Measurements from ENCODE around the gene NBPF1.
"Not testable (repeated sequence)": the region's sequence is repeated elsewhere in the genome, so short reads cannot be mapped to it uniquely, and the experiment has no call there.

Gene NBPF1

DNA sequence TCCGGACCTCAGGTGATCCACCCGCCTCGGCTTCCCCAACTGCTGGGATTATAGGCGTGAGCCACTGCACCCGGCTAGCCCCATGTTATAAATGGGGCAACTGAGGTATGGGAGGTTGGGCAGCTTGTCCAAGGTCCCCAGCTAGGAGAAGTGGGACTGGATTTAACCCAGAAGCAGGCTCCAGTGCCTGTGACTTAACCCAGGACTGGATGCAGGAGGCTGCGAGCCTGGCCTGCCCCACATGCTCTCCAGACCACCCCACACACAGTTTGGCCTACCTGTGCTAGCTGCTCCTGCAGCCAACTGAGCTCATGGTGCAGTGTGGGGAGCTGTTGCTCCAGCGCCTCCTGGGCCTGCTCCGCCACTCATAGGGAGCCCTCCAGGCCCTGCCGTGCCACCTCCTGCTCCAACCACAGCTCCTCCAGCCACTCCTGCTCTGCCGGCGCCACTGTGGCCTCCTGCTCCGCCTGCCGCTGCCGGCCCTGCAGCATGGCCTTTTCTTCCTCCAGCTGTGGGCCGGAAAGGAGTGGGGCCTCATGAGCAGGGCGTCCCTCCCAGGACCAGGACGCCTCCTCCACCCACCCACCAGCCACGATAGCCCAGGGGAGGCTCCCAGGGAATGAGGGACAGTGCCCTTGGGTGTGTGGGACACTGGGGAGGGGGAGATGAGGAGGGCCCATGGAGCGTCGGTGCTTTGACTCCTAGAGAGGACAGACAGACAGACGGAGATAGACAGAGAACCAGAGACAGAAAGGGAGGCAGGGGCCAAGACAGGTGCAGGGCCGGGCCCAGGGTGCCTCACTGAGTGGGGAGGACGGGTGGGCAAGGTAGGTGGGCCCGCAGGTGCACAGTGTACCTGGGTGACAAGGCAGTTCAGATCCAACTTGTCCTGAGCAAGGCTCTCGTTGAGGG is 12.4 kb upstream of the NBPF1 start:
- no peak overlapping the region for H3K27ac ChIP-seq (ENCODE audit: low read length)
- H3K4me1 ChIP-seq (ENCODE audit: insufficient read depth, low read length), result no peaks in the 10 kb centered on the region
- no peaks in the 10 kb centered on the region for H3K27me3 ChIP-seq (ENCODE audit: insufficient read depth, low read length)
- no peak overlapping the region for H3K9ac ChIP-seq (ENCODE audit: low read depth, low read length)
- peaks cover 48% of the 10 kb centered on the region for H3K36me3 ChIP-seq (ENCODE audit: insufficient read depth, low read depth, low read length)
- H3K9me3 ChIP-seq (ENCODE audit: insufficient read depth, low read depth, low read length), result no peaks in the 10 kb centered on the region
- H3K4me3 ChIP-seq (ENCODE audit: low read length), result no peak overlapping the region

DNA sequence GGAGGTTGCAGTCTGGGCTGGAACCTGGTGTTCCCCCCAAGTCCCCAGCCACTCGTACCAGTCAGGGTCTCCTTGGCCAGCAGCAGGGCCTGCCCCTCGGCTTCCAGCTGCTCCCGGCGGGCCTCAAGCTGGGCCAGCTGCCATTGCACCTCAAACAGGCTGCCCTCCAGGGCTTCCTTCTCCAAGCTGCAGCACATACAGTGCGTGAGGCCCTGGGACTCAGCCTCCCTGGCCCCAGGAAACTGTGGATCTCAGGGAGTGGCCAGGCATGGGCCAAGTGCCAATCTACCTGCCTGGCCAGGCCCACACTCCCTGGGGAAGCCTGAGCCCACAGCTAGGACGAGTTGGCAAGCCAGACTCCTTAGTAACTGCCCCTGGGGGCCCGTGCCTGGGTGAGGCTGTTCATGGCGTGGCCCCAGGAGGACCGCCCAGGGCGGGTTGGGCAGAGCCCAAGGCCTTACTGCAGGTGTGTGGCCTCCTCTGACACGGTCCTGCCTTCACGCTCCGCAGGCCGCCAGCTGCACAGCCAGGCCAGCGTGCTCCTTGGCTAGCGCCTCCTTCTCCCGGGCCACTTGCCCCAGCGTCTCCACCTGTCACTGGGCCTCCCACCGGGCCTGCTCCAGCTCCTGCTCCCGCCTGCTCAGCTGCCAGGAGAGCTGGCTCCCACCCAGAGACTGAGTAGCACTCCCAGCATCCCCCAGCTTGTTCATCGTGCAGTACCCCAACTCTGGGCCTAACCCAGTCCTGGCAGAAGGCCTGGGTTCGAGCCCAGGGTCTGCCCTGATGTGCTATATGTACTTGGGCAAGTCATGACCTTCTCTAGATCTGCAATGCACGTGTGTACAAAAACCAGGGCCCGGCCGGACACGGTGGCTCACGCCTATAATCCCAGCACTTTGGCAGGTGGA is 10.7 kb upstream of the NBPF1 start:
- not testable (repeated sequence) for H3K4me3 ChIP-seq (ENCODE audit: low read length); H3K9me3 ChIP-seq (ENCODE audit: insufficient read depth, low read depth, low read length); H3K27me3 ChIP-seq (ENCODE audit: insufficient read depth, low read length); H3K9ac ChIP-seq (ENCODE audit: low read depth, low read length); H3K4me1 ChIP-seq (ENCODE audit: insufficient read depth, low read length); H3K27ac ChIP-seq (ENCODE audit: low read length)
- peaks cover 35% of the 10 kb centered on the region for H3K36me3 ChIP-seq (ENCODE audit: insufficient read depth, low read depth, low read length)

DNA sequence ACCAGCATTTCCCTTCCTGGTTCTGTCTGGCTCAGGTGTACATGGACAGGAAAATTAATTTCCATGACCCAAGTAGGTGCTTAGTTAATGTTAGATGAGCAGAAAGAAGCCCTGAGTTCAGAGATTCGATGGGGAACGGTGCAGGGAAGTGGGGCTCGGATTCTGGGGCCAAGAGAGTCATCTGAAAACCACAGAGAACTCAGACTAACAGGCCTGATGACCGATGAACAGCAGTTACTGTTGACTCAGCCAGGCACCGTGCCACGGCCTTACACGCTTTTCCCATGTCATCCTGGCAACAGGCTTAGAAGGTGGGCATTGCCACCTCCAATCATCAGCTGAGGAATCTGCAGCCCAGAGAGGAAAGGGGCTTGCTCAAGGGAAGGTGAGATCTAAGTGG is 10.0 kb upstream of the NBPF1 start:
- H3K4me1 ChIP-seq (ENCODE audit: insufficient read depth, low read length); H3K27me3 ChIP-seq (ENCODE audit: insufficient read depth, low read length); H3K9me3 ChIP-seq (ENCODE audit: insufficient read depth, low read depth, low read length); H3K9ac ChIP-seq (ENCODE audit: low read depth, low read length); H3K4me3 ChIP-seq (ENCODE audit: low read length); H3K27ac ChIP-seq (ENCODE audit: low read length): not testable (repeated sequence)
- H3K36me3 ChIP-seq (ENCODE audit: insufficient read depth, low read depth, low read length), result peaks cover 28% of the 10 kb centered on the region

DNA sequence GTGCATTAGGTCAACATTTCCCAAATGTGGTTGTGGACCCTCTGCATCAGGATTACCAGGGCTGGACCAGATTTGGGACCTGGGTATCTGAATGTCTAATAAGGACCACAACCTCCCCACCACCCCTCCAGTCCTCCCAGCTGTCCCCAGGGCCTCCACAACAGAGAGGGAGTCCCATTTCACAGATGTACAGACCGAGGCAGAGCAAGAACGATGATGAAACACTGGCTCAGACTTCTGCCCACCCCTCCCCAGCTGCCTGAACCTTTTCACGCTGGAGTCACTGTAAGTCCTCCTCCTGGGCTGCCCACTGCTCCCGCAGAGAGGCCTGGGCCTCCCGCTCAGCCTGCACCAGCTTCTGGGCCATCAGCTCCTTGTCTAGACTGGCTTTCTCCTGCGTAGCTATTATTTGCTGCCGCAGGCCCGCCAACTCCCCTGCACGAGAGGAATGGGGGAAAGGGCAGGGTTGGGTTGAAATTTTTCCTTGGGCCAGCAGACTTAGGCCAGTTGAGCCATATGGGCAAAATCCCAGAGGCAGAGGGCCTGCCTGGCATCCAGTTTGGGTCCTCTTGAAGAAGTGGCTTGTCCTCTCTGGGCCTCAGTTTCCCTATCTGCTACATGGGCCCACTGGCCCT is 8.4 kb upstream of the NBPF1 start:
- not testable (repeated sequence) for H3K27me3 ChIP-seq (ENCODE audit: insufficient read depth, low read length); H3K9me3 ChIP-seq (ENCODE audit: insufficient read depth, low read depth, low read length); H3K4me3 ChIP-seq (ENCODE audit: low read length); H3K4me1 ChIP-seq (ENCODE audit: insufficient read depth, low read length); H3K27ac ChIP-seq (ENCODE audit: low read length); H3K9ac ChIP-seq (ENCODE audit: low read depth, low read length)
- H3K36me3 ChIP-seq (ENCODE audit: insufficient read depth, low read depth, low read length), result peaks cover 22% of the 10 kb centered on the region

DNA sequence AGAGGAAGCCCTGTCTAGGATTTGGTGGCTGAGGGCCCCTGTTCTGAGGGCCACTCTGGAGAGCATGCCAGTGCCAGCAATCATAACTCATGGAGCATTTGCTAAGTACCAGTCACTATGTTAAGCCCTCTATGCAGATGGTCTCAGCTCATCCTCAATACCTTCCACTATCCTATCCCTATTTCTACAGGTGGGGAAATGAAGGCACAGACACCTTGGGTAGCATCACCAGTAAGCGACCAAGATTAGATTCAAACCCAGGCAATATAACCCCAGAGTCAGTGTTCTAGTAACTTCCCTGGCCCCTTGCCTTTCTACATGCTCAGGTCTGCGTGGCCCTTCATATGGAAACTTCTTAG is 7.9 kb upstream of the NBPF1 start:
- no peak overlapping the region for H3K4me3 ChIP-seq (ENCODE audit: low read length)
- H3K27me3 ChIP-seq (ENCODE audit: insufficient read depth, low read length), result no peaks in the 10 kb centered on the region
- no peaks in the 10 kb centered on the region for H3K4me1 ChIP-seq (ENCODE audit: insufficient read depth, low read length)
- no peak overlapping the region for H3K27ac ChIP-seq (ENCODE audit: low read length)
- no peaks in the 10 kb centered on the region for H3K9me3 ChIP-seq (ENCODE audit: insufficient read depth, low read depth, low read length)
- peaks cover 20% of the 10 kb centered on the region for H3K36me3 ChIP-seq (ENCODE audit: insufficient read depth, low read depth, low read length)
- H3K9ac ChIP-seq (ENCODE audit: low read depth, low read length), result no peak overlapping the region

DNA sequence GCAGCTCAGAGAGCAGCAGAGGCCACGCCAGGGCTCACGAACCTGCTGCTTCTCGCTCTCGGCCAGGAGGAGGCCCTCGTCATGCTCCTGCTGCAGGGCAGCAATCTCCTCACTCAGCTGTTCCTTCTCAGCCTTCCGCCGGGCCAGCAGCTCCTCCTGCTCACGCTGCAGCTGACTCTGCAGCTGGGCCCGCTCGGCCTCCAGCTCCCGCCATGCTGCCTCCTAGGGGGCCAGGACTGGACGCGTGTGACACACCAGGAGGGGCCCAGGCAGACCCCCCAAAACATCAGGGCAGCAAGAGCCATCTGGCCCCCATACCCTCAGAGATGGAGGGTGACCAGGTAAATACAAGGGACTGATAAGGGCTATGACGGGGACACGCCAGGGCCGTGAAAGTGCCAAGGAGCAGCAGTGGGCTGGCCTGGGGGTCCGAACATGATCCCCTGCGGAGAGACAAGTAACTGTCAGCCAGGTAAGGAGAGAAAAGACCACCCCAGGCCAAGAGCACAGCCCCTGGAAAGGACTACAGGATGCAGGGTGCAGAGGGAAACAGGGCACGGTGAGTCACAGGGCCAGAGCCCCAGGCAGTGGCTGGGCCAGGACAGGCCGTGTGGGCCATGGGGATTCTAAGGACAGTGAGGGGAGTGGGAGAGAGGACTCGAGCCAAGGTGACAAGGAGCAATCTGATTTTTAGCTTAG is 6.6 kb upstream of the NBPF1 start:
- not testable (repeated sequence) for H3K27ac ChIP-seq (ENCODE audit: low read length); H3K9me3 ChIP-seq (ENCODE audit: insufficient read depth, low read depth, low read length); H3K9ac ChIP-seq (ENCODE audit: low read depth, low read length)

DNA sequence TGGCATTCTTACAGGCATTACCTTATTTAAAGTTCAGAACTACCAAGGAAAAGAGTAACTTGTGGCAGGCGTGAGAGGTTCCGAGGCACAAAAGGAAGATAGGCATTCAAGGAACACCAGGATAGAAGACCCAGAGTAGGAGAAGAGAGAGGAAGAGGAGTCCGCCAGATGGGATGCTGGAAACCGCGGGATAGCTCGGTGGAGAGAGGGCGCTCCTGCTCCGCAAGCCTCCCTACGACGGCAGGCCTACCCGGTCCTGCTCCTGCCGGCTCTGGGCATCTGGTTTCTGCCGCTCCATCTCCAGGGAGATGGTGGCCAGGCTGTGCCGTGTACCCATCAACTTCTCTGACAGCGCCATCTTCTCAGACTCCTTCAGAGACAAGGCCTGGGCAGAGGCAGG is 5.4 kb upstream of the NBPF1 start:
- Histone ChIP-seq H3K4me1 (ENCODE audit: insufficient read depth, low read length) (peaks cover 6% of the 10 kb centered on the region; the same call in 1 of the 2 replicates), H3K36me3 (ENCODE audit: insufficient read depth, low read depth, low read length) (0 out of 2 replicates have a peak, but pooled peaks cover 4% of the 10 kb centered on the region), H3K4me3 (ENCODE audit: low read length) (peak overlapping the region; percentile 53; the same call in 1 of the 2 replicates), H3K9me3 (ENCODE audit: insufficient read depth, low read depth, low read length) (no peaks in the 10 kb centered on the region), H3K9ac (ENCODE audit: low read depth, low read length) (no peak overlapping the region; the same call in 1 of the 2 replicates), H3K27ac (ENCODE audit: low read length) (no peak overlapping the region), H3K27me3 (ENCODE audit: insufficient read depth, low read length) (peaks cover 23% of the 10 kb centered on the region)

More for the DNA sequence above, 6.6 kb upstream of the NBPF1 start:
- Histone ChIP-seq H3K36me3 (ENCODE audit: insufficient read depth, low read depth, low read length) (peaks cover 12% of the 10 kb centered on the region; the same call in 1 of the 2 replicates), H3K27me3 (ENCODE audit: insufficient read depth, low read length) (peaks cover 11% of the 10 kb centered on the region)
- H3K4me1 ChIP-seq (ENCODE audit: insufficient read depth, low read length); H3K4me3 ChIP-seq (ENCODE audit: low read length): not testable (repeated sequence)

DNA sequence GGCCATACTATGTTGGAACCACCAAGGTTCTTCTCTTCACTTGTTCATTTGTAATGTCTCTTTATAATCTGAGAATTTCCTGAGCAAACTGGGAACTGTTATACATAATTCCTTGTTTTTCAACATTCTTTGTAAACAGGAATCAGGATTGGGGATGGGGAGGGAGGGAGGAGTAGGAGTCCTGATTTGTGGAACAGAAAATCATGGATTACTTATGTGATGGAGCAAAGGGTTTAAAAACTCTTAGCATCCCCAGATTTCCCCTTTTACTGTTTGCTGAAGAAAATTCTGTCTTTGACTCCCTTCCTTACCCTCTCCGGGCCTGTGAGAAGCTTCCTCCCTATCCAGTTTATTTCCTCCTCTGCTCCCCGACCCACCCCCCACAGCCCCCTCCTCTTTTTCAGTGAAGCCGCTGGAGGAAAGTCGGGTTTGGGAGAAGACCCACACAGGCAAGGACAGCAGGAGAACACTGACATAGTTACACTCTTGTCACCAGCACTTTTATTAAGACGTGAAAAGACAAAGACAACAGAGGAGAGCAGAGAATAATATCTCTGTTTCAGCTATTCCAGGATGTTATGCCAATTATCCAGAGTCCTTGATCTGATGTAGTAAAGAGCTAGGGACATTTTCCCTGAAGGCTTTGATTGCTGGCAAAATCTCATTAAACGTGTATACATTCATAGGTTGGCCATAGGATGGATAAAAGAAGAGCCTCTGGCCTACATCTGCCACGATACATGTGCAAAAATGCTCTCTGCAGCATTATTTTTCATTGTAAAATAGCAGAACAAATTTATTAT is 4.6 kb upstream of the NBPF1 start:
- H3K27me3 ChIP-seq (ENCODE audit: insufficient read depth, low read length), result peaks cover 23% of the 10 kb centered on the region

DNA sequence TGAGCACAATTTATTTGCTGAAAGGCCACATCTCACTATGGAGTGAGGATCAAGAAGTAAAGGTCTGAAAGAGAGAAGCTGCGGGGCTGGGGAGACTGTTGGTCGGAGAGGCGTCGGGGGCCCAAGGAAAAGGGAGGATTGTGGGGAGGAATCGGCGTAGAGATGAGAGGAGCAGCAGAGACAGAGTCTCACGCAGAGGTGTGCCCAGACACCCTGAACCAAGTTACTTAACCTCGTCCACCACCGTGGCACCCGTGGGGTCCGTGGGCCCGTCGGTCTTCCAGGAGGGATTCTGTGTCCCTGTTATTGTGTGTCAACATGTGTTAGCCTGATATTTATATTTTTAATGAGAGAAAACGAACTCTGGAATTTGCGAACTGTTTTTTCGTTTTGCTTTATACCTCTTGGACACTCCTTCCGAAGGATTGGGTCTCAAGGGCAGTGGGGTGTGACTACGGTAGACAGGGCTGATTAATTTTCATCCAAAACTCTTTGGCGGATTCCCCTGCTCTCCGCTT is 3.8 kb upstream of the NBPF1 start:
- Histone ChIP-seq H3K36me3 (ENCODE audit: insufficient read depth, low read depth, low read length) (no peaks in the 10 kb centered on the region), H3K9me3 (ENCODE audit: insufficient read depth, low read depth, low read length) (no peaks in the 10 kb centered on the region), H3K4me3 (ENCODE audit: low read length) (no peak overlapping the region), H3K4me1 (ENCODE audit: insufficient read depth, low read length) (peaks cover 8% of the 10 kb centered on the region; the same call in 1 of the 2 replicates), H3K27me3 (ENCODE audit: insufficient read depth, low read length) (peaks cover 31% of the 10 kb centered on the region), H3K27ac (ENCODE audit: low read length) (no peak overlapping the region), H3K9ac (ENCODE audit: low read depth, low read length) (no peak overlapping the region)

More for the DNA sequence above, 4.6 kb upstream of the NBPF1 start:
- Histone ChIP-seq H3K9ac (ENCODE audit: low read depth, low read length) (no peak overlapping the region), H3K4me1 (ENCODE audit: insufficient read depth, low read length) (peaks cover 6% of the 10 kb centered on the region; the same call in 1 of the 2 replicates), H3K4me3 (ENCODE audit: low read length) (no peak overlapping the region), H3K36me3 (ENCODE audit: insufficient read depth, low read depth, low read length) (0 out of 2 replicates have a peak, but pooled peaks cover under 1% of the 10 kb centered on the region), H3K27ac (ENCODE audit: low read length) (no peak overlapping the region), H3K9me3 (ENCODE audit: insufficient read depth, low read depth, low read length) (no peaks in the 10 kb centered on the region)

Data from iPS-20b (cell line).